Left ventricle myocardium superior (tissue), 1 donor: ENCODE measurements around the gene CEP55. TPM values are rescaled to one million over a fixed set of nuclear protein-coding genes. Genes with fewer than 3 reads are reported as not detected.
"Not testable (repeated sequence)": the region's sequence is repeated elsewhere in the genome, so short reads cannot be mapped to it uniquely, and the experiment has no call there.

Experiments
- ATAC-seq: fragments of 200-7000 bp; cut with Tn5 transposase; one replicate; pipeline ENCODE4 v1.9.1; 2020; ENCODE audit warnings: mild to moderate bottlenecking, moderate library complexity
- DNase-seq: peaks from one replicate; pipeline ENCODE4 v3.0.0-alpha.2; 2020
- intact Hi-C: fragments of 100-400 bp; cut with micrococcal nuclease; formaldehyde crosslinking; loops from one replicate; pipeline ENCODE4 v1.11.0; 2022
- total RNA-seq: library from RNA; stranded (reverse); fragmentation: NEBNext Ultra II Directional; extraction: Animal tissue kit (Norgen Biotek cat#: 25700); gene quantifications from one replicate; pipeline ENCODE4 v1.2.1, GENCODE V29; 2021
- donor health status: DM: no; HTN: yes; CAD: no; lungs with severe emphysema.

CEP55 gene
- total RNA-seq, 1 donor from 2014 or later, result 0.40 TPM

GRCh38 chr10:93498166-93498565 lies 1.8 kb downstream of the CEP55 start:
- intact Hi-C loops, result no loop called here
- no peak for ATAC-seq
- DNase-seq, result no peak

DNA sequence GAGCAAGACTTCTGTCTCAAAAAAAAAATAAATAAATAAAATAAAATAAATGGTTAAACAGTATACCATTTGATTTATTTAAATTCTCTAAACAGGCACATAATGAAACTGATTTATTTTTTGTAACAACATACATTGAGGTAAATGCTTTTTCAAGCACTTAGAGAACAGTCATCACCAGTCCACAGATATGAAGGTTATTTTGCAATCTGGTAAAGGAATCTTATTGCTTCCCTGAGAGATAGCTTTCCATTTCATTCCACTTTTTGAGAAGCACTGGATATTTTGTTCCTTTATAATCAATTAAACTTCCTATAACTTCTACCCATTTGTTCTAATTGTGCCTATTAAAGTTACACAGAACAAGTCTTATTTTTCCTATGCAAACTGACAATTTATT lies 5.2 kb downstream of the CEP55 start:
- intact Hi-C loops, result no loop called here
- no peak for ATAC-seq
- DNase-seq, result no peak

DNA sequence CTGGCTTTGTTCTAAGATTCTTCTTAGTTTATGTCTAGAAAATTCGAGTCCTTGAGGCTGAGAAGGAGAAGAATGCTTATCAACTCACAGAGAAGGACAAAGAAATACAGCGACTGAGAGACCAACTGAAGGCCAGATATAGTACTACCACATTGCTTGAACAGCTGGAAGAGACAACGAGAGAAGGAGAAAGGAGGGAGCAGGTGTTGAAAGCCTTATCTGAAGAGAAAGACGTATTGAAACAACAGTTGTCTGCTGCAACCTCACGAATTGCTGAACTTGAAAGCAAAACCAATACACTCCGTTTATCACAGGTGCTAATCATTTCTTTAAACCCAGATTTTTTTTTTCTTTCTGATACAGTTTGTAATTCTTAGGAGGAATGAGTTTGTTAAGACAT lies 6.7 kb downstream of the CEP55 start:
- intact Hi-C loops, result no loop called here
- DNase-seq (no peak), ATAC-seq (no peak)

DNA sequence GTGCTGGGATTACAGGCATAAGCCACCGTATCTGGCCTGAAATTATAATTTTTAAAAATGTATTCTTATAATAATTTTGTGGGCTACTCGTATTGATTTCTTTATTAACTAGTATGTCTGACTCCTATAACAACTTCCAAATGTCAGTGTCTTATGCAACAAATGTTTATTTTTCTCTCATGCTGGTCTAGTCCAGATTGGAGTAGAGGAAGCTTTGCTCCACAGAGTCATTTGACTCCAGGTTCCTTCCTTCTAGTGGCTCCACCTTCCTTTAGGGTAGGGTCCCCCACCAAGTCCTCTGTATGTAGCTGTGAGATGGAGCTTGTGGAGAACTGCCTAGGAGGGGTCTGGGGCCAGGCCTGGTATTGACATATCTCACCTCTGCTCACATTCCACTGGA lies 8.7 kb downstream of the CEP55 start:
- DNase-seq (no peak), ATAC-seq (no peak)
- intact Hi-C loops, result no loop called here

DNA sequence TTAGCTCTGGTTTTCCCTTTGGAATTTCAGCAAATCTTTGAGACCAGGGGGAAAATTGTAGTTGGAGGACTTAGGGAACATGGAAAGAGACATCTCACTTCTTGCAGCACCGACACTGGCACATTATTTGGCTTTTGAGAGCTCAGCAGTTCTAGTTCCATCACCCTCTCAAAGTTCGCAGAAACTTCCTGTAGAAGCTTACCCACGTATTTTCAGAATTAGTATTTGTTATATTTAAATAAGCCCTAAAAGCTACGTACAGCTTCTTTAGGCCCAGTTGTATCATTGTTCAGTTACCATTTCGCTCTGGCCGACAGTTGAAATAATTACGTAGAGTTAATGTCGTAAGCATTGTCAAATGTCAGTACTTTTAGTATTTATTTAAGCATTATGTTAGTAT lies 13.4 kb downstream of the CEP55 start:
- intact Hi-C loops, result no loop called here
- no peak for ATAC-seq
- no peak for DNase-seq

DNA sequence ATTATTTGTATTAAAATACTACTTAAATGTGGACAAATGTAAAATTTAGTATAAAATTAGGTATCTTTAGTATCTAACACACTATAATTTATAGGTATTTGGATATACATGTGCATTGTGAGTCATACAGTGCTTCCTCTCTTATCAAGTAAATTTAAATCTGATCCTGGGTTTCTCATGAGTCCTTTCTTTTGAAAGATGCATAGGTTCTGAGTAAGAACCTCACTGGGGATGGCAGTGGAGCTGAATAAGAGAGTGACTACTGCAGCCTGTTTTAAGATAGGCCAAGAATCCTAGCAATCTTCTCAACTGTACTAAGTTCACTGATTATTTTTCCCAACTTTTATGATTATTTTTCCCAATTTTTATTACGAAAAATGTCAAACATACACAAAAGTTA lies 16.2 kb downstream of the CEP55 start:
- intact Hi-C loops, result no loop called here
- ATAC-seq, result no peak
- DNase-seq, result no peak

GRCh38 chr10:93513091-93513490 lies 16.7 kb downstream of the CEP55 start:
- intact Hi-C loops, result no loop called here
- no peak for ATAC-seq
- no peak for DNase-seq

DNA sequence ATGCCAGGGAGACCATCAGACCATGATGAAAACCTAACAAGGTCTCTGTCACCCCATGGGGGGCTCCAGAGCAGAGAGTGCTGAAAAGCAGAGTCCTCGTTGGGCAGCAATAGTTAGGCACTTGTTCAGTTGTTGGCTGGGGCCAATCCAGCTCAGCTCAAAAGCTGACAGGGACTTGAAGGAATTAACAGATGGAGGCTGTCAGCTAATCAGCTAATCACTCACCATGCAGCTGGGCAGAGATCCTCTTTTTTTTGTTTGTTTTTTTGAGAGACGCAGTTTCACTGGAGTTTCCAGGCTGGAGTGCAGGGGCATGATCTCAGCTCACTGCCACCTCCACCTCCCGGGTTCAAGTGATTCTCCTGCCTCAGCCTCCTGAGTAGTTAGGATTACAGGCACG lies 18.1 kb downstream of the CEP55 start:
- DNase-seq (no peak), ATAC-seq (no peak)
- intact Hi-C loops, result no loop called here

DNA sequence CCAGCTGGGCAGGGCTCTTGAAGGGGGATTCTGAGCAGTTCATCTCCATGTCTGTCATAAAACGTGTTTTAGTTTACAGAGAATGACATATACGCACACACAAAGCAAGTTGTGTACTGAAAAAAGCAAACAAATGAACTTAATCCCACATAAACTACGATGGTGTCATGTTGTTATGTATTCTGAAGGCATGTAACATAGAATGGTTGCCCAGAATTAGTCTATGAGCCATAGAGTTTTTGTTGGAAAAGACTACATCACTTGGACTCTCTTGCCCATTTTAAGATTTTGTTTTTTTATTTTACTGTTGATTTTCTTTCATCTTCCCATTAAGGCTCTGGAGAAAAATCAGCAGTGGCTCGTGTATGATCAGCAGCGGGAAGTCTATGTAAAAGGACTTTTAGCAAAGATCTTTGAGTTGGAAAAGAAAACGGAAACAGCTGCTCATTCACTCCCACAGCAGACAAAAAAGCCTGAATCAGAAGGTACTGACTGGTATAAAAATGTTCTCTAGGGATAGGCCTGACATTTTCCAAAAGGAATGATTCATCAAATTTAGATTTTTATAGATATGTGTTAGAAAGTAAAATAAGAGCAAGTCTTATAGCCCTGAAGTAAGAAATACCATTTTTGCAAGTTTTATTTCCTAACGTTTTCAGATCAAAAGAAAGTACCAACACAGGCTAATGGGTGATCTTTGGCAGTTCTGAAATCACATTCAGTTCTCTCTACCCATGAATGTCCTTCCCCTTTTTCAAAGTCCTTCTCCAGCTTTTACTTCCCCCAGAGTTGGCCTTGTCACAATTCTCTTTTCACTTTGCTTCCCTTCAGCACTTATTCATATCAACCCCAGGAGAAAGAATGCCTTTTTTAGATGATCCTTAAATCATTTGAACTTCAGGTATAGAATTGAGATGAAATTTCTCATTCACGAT lies 18.9 kb downstream of the CEP55 start:
- ATAC-seq (peak; percentile 69), DNase-seq (no peak)
- intact Hi-C loops, result no loop called here

- DNase-seq (no peak), ATAC-seq (peak; percentile 19)
- intact Hi-C loops, result no loop called here
Measured at GRCh38 chr10:93516006-93516380, 19.6 kb downstream of the CEP55 start.

DNA sequence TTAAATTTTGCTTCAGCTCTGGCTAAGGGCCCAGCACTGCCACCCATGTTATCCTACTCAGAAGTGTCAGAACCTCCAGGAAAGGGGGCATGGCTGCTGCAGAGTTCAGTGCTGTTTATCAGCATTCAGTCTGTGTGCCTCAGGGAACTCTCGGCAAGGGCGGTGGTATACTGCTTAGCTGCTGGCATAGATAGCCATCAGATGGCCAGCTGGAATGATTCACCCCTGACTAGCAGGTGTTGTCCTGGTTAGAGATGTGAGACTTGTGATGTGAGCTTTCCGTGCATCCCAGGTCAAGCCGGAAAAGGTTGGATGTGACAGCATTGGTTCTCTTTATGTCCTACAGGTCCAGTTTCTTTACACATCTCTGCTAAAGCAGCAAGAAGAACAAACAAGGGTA lies 22.1 kb downstream of the CEP55 start:
- DNase-seq (no peak), ATAC-seq (no peak)
- intact Hi-C loops, result no loop called here

DNA sequence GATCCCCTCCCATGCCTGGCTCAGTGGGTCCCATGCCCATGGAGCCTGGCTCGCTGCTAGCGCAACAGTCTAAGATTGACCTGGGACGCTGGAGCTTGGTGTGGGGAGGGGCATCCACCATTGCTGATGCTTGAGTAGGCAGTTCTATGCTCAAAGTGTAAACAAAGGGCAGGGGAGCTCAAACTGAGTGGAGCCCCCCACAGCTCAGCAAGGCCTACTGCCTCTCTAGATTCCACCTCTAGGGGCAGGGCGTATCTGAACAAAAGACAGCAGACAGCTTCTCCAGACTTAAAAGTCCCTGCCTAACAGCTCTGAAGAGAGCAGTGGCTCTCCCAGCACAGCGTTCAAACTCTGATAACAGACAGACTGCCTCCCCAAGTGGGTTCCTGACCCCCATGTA lies 38.9 kb downstream of the CEP55 start:
- DNase-seq, result no peak
- intact Hi-C loops, result no loop called here
- no peak for ATAC-seq

- DNase-seq, intact Hi-C loops, ATAC-seq: not testable (repeated sequence)
Measured at GRCh38 chr10:93540871-93541270, 44.5 kb downstream of the CEP55 start.

DNA sequence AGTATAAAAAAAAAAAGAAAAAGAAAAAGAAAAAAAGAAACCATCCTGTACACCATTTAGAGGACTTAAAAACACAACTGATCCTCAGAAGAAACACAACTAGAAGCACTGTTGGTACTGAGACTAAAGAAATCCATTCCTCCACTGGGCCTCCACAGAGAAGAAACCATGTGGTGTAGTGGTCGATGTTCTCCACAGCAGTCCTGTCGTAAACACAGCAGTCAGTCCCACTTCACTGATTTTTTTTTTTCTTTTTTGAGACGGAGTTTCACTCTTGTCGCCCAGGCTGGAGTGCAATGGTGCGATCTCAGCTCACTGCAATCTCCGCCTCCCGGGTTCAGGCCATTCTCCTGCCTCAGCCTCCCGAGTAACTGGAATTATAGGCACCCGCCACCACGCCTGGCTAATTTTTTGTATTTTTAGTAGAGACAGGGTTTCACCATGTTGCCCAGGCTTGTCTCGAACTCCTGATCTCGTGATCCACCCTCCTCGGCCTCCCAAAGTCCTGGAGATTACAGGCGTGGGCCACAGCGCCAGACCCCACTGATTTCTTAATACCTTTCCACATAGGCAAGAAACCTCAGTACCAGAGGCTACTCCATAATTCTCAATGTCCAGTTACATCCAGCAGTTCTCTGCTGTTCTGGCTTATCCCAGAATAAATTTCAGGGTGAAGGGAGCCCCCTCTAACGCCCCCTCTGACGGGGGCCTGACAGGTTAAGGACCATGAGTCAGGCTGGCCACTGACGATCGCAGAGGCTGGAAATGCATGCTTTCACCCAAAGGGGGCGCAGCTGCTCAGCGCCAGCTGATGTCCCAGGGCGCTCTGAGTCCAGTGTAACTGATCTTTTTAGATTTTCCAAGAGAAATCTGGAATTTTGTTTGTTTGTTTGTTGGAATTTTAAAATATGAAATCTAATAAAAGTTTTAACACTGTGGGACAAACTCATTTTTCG lies 45.3 kb downstream of the CEP55 start:
- intact Hi-C loops, result no loop called here
- ATAC-seq, result peak; percentile 89
- peak; percentile 57 for DNase-seq

- peak; percentile 99 for ATAC-seq
- intact Hi-C loops, result no loop called here
- peak; percentile 86 for DNase-seq
Measured at GRCh38 chr10:93542358-93542791, 46.0 kb downstream of the CEP55 start.

DNA sequence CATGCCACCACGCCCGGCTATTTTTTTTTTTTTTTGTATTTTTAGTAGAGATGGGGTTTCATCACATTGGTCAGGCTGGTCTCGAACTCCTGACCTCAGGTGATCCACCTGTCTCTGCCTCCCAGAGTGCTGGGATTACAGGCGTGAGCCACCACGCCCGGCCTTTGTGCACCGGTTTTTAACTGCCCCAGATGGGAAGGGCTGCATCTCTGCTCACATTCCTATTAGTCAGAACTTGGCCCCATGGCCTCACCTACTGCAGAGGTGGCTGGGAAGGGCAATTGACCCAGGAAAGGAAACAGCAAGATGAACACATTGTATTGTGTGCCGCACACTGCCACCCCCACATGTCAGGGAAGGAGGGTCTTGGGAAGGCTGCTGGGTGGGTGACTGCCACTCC lies 50.6 kb downstream of the CEP55 start:
- ATAC-seq, intact Hi-C loops, DNase-seq: not testable (repeated sequence)

GRCh38 chr10:93547522-93547921 lies 51.1 kb downstream of the CEP55 start:
- ATAC-seq, result no peak
- intact Hi-C loops, result no loop called here
- DNase-seq, result no peak

DNA sequence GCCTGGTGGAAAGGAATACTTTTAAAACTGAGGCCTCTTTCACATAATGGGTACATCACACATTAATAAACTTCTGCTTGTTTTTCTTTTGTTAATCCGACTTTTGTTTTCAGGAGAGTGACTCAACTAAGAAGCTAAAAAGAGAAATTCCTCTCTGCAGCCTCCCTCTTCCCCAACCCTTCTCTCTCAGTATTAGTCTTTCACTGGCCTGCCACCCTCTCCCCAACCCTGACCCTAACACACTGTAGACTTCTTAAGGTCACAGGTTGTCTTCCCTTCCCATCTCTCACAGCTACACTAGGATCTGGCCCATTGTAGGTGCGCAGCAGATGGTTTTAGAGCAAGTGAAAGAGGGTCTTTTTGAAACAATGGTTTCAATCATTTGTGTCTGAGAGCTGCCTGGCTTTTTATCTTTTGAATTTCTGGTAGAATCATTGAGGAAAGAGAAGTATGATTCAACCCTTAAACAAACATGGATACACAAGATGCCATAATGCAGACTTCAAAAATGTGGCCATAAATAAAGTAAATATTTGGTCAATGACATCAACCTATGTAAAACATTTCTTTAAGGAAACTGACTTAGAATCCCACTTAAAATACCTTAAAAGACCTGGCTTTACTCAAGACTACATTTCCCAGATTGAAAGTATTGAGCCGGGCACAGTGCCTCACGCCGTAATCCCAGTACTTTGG lies 52.1 kb downstream of the CEP55 start:
- ATAC-seq, result no peak
- intact Hi-C loops, result no loop called here
- DNase-seq, result no peak

DNA sequence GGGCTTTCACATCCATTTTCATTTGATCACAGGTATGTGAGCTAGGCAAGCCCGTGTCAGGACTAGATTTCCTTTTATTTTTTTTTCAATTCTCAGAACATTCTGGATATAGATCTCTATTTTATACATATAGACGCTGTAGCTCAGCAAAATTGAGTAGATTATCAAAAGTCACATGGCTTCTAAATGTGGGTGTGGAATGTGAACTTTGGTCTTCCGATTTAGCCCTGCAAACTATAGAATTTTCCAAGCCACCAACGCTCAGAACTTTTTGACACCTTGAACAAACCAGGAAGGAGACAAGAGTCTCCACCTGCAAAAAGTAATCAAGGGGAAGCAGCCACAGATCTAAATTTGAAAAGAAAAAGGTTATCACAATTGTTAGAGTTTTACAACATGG lies 54.2 kb downstream of the CEP55 start:
- intact Hi-C loops, result no loop called here
- DNase-seq (no peak), ATAC-seq (no peak)

- no peak for DNase-seq
- ATAC-seq, result no peak
- intact Hi-C loops, result no loop called here
Measured at GRCh38 chr10:93552780-93553179, 56.4 kb downstream of the CEP55 start.
